IPS DF 19.7 (cell line): ENCODE data around the gene TMA7B.

Experiments
- DNase-seq: peaks from one replicate; pipeline ENCODE4 v3.0.0-alpha.2; 2013; ENCODE audit warnings: low read depth, low spot score

The TMA7B gene

DNA sequence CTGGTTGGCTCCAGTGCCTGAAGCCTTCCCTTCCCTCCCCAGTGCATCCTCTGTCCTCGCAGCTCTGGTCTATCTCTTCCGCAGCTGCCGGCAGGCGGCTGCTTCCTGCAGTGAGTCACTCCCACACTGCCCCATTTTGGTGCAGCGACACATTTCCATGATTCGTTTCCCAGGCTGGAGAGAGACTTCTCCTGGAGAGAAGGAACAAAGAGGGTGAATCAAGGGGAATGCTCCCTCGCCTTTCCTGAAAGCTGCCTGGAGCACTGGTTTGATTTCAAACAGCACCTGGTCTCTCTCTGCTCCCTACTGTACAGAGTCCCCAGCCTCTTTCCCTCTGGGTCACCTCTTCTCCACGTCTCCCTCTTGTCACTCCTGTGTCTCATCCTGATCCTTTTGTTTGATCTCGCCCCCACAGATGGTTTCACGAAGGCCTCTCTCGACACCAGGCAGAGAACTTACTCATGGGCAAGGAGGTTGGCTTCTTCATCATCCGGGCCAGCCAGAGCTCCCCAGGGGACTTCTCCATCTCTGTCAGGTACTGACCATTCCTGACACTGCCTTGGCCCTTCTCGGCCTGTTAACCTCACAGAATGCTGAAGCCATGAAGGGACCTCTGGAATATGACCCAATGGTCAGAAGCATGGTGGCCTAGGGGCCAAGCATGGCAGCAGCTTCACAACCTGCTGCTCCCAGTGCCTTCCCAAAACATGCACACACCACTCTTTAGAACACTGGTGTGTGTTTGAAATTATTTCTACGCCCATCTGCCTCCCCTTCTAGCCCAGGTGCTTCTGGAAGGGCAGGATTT is at the start of gene TMA7B:
TSS of gene TMA7B (plus strand) at position 758 of the 808 bp plus-strand sequence. CDS start 3,978 bp downstream, outside the sequence.
- no peak for DNase-seq

DNA sequence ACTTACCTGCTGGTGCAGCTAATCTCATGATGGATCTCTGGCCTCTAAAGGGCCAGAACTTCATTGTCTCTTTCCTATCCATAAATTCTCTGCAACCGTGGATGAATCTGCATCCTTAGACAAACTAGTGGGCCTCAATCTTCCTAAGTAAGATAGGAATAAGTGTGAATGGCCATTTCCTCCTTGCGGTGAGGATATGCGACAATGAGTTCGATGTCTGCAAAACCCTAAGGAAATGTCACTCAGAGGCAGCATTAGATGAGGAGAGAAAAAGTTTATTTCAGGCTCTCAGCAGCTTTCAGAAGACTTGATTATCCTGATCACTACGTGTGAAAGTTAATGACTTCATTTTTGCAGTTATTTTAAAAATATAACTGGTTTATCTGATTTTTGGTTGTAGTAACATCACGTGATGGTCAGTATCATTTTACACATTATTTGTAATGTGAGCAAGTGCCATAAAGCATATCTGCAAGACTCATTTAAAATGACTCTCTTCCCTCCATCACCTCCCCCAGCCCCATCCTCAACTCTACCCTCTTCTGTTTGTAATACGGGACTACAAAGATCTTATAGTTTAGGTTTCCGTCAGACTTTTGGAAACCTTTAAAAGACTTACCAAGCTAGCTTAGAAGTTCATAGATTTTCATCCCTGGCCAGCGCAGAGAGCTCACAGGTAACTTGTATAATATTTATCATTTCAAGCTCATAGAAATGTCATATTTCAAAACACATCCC is 49.2 kb upstream of the TMA7B start:
- DNase-seq = no peak

DNA sequence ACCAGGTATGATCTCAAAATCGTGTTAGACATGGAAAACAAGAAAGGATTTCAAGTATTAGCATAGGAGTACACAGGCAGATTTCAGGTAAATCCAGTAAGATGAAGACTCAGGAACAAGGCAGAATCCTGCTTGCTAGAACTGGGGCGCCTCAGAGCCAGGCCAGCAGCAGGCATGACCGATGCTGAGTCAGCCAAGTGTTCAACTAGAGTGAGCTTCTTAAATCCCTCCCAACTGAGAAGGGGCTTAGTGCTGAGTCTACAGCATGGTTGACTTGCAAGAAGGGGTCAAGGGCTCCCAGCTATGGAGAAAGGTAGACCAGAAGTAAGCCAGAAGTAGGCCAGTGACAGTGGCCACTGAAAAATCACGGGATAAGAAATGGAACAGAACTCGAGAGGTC is 46.9 kb upstream of the TMA7B start:
- no peak for DNase-seq

DNA sequence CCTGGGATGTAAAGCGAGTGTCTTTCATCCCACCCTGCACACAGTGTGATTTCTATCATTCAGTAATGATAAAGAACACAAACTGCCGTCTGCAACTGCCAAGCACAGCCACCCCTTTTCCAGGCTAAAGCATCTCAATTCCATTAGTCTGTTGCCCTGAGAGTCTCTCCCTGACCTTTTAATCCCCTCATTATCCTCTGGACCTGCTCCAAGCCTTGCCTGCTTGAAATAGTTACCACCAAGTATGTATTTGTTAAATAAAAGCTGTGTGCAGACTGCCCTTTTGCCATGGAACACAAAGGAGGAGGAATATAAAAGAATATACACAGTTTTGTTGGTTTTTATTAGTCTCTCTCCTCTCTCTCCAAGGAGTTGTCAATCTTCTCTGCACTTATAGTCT is 46.3 kb upstream of the TMA7B start:
- no peak for DNase-seq

DNA sequence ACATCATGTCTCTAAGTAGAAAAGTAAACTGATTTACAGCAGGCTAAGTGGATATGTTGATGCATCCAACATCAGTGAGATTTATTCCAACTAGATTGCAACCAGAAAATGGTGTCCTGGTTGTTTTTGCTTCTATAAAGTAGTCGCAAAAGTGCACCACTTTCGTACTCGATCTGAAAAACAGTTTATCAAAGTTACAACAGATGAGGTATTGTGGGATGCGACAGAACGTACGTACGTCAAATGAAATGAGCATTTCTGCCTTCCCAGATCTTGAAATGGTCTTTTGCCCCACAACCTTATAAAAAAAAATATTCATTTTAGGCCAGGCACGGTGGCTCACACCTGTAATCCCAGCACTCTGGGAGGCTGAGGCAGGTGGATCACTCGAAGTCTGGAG is 45.6 kb upstream of the TMA7B start:
- no peak for DNase-seq

DNA sequence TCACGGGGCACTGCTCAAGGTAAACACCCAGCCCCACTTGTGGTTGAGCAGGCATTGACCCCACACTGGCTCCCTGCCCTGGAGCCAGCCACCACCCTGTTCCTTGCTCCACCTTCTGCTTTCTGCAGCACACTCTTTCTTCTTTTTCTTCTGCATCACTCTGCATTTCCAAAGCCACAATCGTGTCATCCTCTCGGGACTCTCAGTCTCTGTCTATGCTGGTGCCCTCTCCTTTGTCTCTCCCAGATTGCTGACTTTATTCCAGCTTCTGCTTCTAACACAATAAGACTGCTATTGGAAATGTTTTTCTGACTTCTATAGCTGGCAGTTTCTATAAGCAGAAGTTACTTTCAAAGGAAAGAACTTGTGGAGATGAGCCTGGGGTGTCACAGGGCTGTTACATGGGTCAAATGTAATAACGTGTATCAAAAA is 44.9 kb upstream of the TMA7B start:
- DNase-seq = no peak

DNA sequence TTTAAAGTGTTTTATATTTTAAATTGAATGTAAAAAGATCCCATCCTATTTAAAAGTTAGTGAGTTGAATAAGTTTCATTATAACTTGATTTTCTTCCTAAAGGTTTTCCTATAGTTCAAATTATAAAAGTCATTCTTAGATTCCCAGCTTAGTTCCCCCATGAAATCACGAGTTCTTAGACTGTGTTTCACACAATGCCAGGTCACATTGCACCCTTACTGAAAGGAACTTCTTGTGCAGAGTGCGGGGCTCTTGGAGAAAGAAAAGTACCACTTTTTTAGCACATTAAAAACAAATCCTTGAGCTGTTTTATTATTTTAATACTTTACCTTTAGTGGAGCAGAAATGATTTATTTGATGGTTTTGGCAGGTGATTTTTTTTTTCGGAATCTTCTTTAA is 43.7 kb upstream of the TMA7B start:
- DNase-seq = no peak

DNA sequence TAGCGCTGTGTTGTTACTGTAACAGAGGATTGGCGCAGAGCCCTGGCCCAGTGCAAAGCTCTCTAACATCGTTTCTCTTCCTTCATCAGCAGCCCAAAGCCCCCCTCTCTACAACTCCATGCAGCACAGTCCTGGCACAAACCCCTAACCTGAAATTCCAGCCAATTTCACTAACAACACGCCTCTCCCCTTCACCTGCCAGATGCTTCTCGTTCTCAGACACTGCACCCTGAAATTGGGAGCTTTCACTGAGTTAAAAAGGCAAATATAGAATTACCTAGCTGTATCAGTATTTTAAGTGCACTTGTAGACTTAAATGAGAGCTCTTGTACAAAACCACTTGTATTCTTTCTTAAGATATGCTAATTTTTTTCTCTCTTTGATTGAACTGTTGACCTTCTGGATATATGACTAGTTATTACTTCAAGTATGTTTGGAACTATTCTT is 43.0 kb upstream of the TMA7B start:
- no peak for DNase-seq

DNA sequence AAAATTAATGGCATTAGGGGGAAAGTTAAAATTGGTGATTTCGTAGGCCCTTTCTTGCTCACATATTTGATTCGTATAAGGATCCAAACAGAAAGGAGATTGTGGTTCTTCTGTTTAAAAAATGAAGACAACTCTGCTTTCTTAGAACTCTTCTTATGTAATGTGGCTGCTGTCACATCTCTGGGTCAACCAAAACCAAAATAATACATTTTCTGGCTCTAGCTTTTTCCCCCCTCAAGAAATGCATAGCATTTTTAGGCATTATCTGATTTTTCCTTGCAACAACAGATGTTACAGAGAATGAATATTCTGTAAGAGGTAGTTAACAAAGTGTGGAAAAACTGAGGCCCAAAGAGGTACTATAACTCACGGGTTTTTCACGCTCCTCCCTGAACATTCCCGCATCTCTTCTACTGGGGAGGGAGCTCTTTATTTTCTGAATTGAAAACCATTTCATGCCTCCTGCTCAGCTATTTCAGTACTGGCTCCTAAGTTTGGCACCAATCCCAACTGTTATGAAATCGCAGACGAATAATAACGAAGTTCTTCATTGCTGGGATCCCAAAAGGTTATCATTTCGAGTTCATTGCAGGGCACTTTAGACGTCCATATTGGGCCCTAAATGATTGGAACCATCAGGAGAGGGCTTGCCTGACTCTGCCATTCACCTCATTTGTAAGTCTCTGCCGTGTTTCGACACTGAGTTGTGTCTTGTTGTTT is 42.3 kb upstream of the TMA7B start:
- DNase-seq = no peak

DNA sequence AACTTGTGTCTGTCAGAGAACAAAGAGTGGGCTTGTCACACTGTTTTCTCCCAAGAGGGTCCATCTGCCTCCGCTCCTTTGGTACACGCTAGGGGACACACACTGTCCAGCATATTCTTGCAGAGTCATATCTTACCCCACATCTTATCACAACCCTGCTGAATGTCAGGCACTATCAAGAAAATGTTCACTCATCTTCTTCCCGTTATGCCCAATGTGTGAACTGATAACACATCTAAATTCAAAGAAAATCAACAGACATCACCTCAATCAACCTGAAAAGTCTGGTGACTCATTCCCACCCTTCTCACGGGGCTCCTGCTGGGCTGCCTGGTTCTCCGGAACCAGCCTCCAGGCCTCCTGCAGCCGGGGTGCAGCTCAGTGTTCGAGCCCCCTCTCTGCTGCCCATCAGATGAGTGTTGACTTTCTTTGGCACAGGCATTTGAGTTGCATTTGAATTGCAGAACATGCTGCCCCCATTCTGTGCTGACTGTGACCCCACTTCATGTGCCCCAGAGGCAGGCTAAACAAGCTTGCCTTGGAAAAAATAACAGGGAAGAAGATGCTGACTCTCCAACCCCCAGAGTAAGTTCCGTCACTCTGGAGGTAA is 40.0 kb upstream of the TMA7B start:
- no peak for DNase-seq

DNA sequence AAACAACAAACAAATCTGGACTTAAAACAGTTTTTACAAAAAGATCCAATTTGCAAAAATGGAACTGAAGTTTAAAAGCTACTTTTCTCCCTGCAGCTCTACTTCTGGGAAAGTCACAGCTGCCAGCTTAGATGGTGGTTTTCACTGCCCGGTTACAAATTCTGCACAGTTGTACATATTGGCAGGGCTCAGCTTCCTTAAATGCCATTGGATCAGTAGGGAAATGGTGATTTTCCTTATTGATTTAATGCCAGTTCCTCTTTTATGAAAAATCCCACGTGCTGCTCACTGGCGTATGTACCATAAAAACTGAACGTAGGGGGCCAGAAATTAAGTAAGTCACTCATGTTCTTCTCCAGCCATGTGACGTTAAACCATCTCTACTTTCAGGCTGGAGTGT is 36.5 kb upstream of the TMA7B start:
- DNase-seq = no peak

DNA sequence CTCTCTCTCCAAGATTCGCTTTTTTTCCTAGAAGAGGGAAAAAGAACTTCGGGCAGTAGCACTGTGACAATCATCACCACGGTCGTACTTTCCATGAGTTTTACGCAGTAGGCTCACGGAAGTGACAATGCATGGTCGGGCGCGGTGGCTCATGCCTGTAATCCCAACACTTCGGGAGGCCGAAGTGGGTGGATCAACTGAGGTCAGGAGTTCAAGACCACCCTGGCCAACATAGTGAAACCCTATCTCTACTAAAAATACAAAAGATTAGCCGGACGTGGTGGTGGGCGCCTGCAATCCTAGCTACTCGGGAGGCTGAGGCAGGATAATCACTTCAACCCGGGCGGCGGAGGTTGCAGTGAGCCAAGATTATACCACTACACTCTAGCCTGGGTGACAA is 35.9 kb upstream of the TMA7B start:
- DNase-seq = no peak

DNA sequence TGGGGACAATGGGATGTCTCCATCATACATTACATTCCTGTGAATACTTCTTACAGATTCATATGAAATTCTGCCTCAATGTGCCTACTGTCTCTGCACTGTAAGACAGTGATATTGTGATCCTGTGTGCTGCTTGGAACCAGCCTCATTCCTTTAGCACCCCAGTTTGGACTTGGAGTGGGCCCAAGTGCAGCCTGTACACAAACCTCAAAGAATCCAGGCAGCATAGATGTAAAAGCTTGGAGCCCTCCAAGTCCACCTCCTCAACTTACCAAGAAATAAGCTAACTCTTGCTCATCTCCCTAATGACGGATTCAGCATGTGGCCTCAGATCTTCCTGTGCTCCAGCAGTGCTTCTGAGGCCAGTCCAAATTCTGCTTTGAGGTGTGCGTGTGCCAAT is 34.9 kb upstream of the TMA7B start:
- no peak for DNase-seq

DNA sequence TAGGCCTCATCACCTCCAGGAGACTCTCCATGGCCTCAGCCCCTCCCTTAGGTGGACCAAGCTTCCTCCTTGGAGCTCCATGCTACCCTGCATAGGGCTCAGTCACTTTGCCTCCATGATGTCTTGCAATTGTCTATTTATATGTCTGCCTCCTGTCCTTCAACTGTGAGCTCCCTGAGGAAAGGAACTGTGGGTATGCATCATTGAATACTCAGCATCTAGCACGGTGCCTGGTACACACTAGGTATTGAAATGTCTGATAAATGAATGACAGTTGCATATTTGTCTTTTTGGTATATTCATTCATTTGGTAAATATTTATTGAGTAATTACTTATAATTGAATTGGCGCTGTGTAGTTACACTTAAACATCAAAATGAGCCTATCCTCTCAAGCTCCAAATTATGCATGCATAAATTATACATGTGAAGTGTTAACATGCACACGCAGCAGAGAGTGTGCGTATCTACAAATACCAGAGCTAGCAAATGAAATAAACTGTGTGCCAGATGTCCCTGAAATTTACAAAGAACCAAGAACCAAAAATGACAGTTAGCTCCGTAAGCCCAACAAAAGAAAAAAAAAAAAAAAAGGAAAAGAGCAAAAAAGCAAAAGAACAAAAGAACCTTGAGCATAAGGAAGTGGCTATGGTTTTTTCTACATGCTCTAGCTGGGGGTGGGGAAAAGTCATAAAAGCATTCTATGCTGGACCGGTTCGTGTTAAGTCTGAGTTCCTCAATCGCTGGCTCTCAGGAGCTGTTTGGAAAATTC is 34.1 kb upstream of the TMA7B start:
- DNase-seq = no peak

DNA sequence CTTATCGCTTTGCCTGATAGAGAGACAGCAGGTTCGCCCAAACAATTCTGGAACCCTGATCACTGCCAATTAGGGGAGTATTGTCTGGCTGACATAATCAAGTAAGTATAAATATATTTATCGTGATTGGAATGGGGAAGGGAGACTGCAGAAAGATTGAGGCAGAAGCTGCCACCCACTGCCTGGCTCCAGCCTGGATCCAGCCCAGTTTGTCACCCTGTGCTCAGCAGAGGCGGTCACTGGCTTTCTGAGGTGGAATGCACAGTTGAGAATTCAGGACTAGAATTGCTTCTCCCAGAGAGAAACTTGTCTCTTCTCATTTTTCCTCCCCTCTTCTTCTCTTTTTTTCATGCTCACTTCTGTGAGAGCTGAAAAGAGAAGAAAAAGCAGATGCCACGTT is 33.4 kb upstream of the TMA7B start:
- no peak for DNase-seq

DNA sequence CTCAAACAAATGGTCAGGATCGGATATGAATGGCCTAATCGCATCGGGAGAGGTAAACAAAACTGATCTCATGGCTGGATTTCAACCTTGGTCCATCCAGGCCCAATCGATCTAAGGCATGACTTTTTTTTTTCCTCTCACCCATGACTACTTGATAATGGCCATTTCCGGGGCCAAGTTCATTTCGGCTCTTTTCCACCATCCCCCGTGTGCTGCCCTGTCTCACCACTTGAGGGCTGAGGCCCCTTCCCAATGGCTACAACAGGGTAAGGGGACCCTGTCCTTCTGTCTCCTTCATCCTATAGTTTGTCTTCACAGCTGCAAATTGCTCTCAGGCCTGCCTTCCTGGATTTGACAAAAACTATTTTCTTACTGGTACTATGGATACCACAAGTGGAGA is 32.7 kb upstream of the TMA7B start:
- DNase-seq = no peak

DNA sequence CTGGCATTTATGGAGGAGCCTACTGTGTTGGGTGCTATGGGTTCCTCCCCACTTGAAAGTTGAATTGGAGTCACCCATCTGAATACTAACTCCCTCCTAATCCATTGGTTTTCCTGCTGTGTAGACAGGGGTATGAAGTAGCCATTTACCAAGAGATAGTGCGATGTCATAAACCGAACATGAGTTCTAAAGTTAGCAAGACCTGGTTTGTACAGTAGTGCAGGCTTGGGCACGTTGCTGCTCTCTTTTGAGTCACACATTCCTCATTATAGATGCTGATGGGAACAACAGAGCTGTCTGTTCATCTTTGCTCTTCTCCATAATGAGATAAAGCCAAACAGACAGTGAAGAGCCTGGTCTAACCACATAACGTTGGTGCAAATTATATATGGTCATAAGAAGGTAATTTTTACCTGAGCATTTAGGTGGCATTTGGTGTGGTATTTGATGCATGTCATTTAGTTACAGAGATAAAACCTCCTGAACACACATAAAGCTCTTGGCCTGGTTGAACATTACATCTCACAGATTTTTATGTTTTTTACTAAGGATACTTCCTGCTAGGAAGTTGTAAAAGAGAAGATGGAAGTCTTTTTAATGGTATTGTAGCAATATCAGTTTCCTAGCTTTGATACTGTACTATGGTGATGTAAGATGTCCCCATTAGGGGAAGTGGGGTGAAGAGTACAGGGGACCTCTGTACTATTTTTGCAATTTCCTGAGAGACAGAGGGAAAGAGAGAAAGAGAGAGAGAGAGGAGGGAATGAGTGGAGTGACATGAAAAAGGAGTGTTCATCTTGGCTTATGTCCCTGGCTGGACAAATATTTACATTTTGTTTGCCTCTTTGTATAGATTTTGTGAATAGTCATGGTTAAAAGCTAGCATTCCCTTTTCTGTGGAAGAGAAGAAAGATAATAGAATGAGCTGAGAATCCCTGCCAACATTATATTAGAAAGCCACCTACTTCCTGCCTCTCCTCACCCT is 31.4 kb upstream of the TMA7B start:
- no peak for DNase-seq

DNA sequence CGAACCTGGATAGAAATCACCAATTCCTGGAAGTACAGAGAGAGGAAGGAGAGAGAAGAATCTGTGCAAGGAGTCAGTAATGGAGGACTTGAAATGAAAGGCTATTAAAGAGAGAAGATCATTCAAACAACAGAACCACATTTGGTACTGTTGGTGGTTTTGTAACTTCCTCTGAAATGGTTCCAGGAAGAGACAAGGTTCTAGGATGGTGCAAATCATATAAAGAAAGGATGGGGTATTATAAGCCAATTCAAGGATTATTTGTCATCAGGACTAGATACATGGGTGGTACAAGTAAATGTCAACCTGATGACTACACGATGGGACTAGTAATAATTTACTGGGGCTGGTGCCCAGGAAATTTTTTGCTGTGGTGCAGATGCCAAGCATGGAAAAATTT is 28.9 kb upstream of the TMA7B start:
- DNase-seq = no peak

DNA sequence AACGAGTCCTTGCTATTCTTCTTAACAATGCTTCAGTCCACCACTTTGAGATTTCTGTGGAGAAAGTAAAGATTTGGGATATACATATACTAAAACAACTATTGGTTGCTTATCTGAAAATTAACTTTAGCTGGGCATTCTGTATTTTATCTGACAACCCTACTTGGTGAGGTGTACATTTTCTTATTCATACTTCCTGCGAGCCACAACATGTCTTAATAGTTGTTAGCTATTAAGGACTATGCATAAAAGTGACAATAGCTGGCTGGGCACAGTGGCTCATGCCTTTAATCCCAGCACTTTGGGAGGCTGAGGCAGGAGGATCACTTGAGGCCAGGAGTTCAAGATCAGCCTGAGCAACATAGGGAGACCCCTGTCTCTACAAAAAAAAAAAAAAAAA is 28.0 kb upstream of the TMA7B start:
- DNase-seq = no peak
